CD1c-positive myeloid dendritic cell (primary cell): ENCODE results near the gene CBFB.
"Not testable (repeated sequence)": the region's sequence is repeated elsewhere in the genome, so short reads cannot be mapped to it uniquely, and the experiment has no call there.

Experiments
- DNase-seq: peaks from one replicate; pipeline ENCODE4 v3.0.0-alpha.2; 2016; ENCODE audit errors: extremely low spot score

CBFB gene

GRCh38 chr16:67028696-67029253, at the start of gene CBFB:
CBFB (plus strand) TSS chr16:67029149; CDS start chr16:67029408, 259 bp downstream.
- DNase-seq = peak; percentile 95

DNA sequence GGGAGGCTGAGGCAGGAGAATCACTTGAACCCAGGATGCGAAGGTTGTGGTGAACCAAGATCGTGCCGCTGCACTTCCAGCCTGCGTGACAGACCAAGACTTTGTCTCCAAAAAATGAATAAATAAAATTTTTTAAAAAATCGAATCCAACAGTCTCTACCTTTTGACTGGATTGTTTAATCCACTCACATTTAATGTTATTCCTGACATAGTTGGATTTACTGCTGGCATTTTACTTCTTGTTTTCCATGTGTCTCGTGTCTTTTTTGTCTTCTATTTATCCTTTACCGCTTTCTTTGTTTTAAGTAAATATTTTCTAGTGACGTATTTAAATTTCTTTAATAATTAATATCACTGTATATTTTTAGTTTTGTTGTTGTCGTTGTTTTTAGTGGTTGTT, 45.9 kb upstream of the CBFB start:
- no peak for DNase-seq

GRCh38 chr16:66984892-66985311, 44.0 kb upstream of the CBFB start:
- no peak for DNase-seq

- no peak for DNase-seq
These were observed 42.4 kb upstream of the CBFB start for GRCh38 chr16:66986559-66986958.

DNA sequence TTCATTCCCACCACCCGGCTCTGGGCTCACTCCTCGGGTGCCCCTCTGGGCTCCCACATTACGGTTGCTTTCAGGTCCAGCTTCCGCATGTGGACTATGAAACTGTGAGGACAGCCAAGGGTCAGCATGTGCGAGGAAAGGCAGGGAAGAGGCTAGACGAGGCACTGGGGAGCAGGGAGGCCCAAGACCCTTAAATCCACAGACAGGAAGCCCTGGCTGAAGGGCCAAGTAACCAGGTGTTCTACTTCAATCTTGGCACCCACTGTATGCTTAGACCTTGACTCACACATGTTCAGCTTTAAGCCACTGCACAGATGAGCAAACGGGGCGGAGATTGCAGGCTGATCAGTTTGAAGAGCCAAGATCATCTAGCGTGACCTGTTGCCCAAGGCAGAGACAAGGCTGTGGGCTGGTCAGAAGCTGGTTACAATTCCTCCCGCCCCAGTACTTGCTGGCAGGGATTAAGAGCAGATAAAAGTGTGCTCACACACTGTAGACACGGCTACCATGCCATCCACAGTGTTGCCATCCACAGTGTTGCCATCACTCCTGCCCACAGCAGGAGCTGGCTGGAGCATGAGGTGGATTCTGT, 40.7 kb upstream of the CBFB start, which contains the start of gene CES4A:
TSS of gene CES4A (plus strand) at position 393 of the 592 bp plus-strand sequence. CDS start at position 577, 184 bp downstream.
- DNase-seq = no peak

- DNase-seq = no peak
These were observed 37.3 kb upstream of the CBFB start for GRCh38 chr16:66991545-66992077.

GRCh38 chr16:66993558-66993957, 35.4 kb upstream of the CBFB start:
- not testable (repeated sequence) for DNase-seq

GRCh38 chr16:66996324-66996982, 32.5 kb upstream of the CBFB start:
- no peak for DNase-seq

GRCh38 chr16:66996983-66997358, 32.0 kb upstream of the CBFB start:
- no peak for DNase-seq

GRCh38 chr16:67000384-67001351, 28.3 kb upstream of the CBFB start:
- DNase-seq = peak; percentile 40

DNA sequence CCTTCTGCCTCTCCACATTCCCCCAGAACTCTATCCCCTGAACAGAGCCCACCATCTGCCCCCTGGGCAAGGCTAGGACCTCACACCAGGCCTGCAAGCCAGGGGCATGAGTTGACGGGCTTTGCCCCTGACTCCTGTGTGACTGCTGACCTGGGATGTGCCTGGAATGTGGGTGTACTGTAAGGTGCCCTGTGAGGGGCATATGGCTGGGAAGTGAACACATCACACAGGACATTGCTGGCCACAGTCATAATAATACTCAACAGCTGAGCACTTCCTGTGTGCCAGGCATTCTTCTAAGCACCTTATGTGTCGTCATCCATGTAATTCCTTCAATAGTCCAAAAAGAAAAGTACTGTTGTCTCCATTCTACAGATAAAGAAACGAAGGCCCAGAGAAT, 27.2 kb upstream of the CBFB start:
- no peak for DNase-seq

DNA sequence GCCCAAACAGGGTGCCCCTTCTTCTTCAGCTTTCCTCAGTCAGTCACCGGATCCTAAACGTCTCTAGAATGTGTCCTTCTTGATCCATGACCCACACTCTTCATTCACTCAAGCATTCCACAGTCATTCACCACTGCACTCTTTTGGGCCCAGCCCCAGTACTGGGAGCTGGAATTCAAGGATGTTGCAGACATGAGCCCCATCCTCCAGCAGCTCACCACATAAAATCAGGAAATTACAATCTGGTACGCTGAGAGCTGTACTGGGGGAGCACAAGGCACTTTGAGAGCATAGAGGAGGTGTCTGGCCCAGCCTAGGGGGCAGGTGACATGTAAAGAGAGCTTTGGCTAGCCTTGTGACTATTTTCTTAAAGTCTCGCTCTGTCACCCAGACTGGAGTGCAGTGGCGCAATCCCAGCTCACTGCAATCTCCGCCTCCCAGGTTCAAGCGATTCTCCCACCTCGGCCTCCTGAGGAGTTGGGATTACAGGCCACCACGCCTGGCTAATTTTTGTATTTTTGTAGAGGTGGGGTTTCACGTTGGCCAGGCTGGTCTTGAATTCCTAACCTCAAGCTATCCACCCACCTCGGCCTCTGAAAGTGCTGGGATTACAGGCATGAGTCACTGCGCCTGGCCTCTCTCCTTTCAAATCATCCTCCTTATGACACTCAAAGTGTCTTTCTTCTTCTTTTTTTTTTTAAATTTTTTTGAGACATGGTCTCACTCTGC, 21.9 kb upstream of the CBFB start:
- DNase-seq = no peak

- DNase-seq = no peak
These were observed 19.8 kb upstream of the CBFB start for GRCh38 chr16:67009158-67009557.

- DNase-seq = no peak
These were observed 17.7 kb upstream of the CBFB start for GRCh38 chr16:67011274-67011673.

- DNase-seq = no peak
These were observed 15.6 kb upstream of the CBFB start for GRCh38 chr16:67013233-67013822.

DNA sequence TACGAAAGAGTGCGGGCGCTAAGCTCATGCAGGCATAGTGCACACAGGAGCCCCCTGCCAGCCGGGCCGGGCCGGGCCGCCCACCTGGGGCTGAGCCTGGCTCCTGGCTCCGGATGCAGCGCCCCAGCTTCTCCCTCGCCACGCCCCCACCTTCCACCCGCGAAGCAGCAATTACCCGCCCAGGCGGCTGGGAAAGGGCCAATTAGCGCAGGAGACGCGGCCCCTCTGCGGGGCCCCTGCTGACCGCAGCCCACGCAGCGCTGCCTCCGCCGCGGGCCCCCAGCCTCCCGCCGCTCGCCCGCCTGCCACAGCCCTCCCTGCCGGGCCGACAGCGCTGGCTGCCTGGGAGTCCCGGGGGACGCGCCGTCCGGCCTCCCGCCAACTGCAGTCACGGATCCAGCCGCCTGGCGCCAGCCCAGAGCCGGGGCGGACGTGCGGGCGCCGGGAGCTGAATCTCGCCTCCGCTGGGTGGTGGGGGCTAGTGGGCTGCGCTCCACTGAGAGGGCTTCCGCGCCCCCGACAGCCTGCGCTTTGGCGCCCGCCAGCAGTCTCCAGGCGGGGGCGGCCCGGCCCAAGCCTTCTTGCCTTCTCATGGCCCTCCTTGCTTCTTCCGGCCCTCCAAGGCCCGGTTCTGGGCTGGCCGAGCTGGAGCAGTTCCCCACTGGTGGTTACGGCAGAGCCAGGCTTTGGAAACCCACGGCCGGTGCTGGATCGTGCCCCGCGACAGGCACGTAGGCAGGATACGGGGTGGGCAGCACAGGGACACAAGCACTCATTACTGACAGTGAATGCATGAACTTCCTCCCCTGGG, 14.9 kb upstream of the CBFB start:
- DNase-seq = peak; percentile 51

GRCh38 chr16:67014634-67015312, 14.2 kb upstream of the CBFB start:
- no peak for DNase-seq

DNA sequence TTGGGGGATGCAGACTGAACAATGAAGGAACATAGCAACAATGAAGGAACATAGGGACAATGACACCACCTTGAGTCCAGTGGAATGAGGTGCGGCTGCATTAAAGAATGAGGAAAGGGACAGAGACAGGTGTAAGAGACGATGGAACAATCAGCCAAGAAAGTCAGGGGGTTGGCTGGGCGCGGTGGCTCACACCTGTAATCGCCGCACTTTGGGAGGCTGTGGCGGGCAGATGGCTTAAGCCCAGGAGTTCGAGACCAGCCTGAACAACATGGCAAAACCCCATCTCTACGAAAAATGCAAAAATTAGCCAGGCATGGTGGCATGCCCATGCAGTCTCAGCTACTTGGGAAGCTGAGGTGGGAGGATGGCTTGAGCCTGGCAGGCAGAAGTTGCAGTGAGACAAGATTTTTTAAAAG, 13.6 kb upstream of the CBFB start:
- no peak for DNase-seq

DNA sequence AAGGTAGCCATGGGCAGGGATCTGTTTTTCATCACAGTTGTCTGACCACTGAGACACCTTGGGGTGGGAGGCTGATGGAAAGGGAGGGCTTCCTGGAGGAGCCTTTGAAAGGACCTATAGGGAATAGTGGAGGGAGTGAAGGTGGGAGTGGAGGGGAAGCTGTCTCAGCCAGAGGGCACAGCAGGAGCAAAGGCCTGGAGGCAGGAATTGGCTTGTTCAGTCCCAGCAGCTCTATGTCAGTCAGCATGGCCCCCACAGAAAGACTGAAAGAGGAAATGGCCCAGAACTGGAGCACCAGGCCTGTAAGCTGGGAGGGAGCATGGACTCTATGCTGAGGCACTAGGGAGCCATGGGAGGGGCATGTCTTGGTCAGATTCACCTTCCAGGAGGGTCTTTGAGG, 12.8 kb upstream of the CBFB start:
- no peak for DNase-seq
